HEK293 (cell line): ENCODE data around the gene PRCP.

ENCODE experiments used
- CTCF ChIA-PET: fragments of 350-600 bp; formaldehyde crosslinking; extraction: SDS; loops from one replicate; lab custom pipeline; 2021; ENCODE audit warnings: antibody characterized with exemption; lab: Yijun Ruan, JAX
- POLR2A ChIA-PET: fragments of 300-600 bp; formaldehyde crosslinking; extraction: SDS; loops from one replicate; lab custom pipeline; 2020; ENCODE audit warnings: antibody characterized with exemption, inconsistent platforms; lab: Yijun Ruan, JAX
- H3K27ac ChIP-seq: fragments of 200-500 bp; sonication (Bioruptor generic); 2 replicates; pipeline ENCODE4 v1.5.1; 2014; ENCODE audit warnings: low read depth, low read length, control low read depth, inconsistent platforms; ENCODE audit errors: extremely low read depth
- H3K36me3 ChIP-seq, 2 experiments: fragments of 200-500 bp in 1 of 2; sonication (Bioruptor generic) in 1 of 2; 1 replicate in 1 of 2; 2 replicates in 1 of 2; pipeline ENCODE4 v1.5.1; 2014 to 2017; ENCODE audit warnings: inconsistent platforms in 2 of 2, low read length in 2 of 2; ENCODE audit not compliant: control insufficient read depth in 2 of 2, insufficient read depth in 1 of 2
- H3K4me1 ChIP-seq: fragments of 200-500 bp; sonication (Bioruptor generic); 2 replicates; pipeline ENCODE4 v1.5.1; 2014; ENCODE audit warnings: mild to moderate bottlenecking, low read length, inconsistent platforms; ENCODE audit not compliant: control insufficient read depth, insufficient read depth
- H3K4me3 ChIP-seq: 2 replicates; pipeline ENCODE4 v1.5.1; 2011; ENCODE audit warnings: low read depth, mild to moderate bottlenecking, control low read depth, low read length, moderate library complexity
- H3K9me3 ChIP-seq: fragments of 200-500 bp; sonication (Bioruptor generic); 2 replicates; pipeline ENCODE4 v1.5.1; 2014; ENCODE audit warnings: low read depth, low read length, inconsistent platforms; ENCODE audit not compliant: control insufficient read depth, insufficient read depth
- EGR2 ChIP-seq: fragments of 450-650 bp; formaldehyde crosslinking; IDR thresholded peaks from 2 replicates; pipeline ENCODE4 v1.5.1; 2016; ENCODE audit warnings: low read depth, missing biosample characterization, missing genetic modification characterization
- GLIS2 ChIP-seq: fragments of 450-650 bp; formaldehyde crosslinking; IDR thresholded peaks from 2 replicates; pipeline ENCODE4 v1.5.1; 2016; ENCODE audit warnings: missing biosample characterization, missing genetic modification characterization
- HOXA7 ChIP-seq: sonication (generic); formaldehyde crosslinking; IDR thresholded peaks from 2 replicates; pipeline ENCODE4 v1.8.1; 2022; ENCODE audit warnings: missing genetic modification reagents, borderline replicate concordance
- INSM2 ChIP-seq: fragments of 450-650 bp; formaldehyde crosslinking; IDR thresholded peaks from 2 replicates; pipeline ENCODE4 v1.5.1; 2016; ENCODE audit warnings: missing biosample characterization, missing genetic modification characterization
- KLF17 ChIP-seq: fragments of 450-650 bp; formaldehyde crosslinking; IDR thresholded peaks from 2 replicates; pipeline ENCODE4 v1.5.1; 2016; ENCODE audit warnings: missing biosample characterization, missing genetic modification characterization
- OVOL3 ChIP-seq: fragments of 450-650 bp; formaldehyde crosslinking; IDR thresholded peaks from 2 replicates; pipeline ENCODE4 v1.5.1; 2016; ENCODE audit warnings: missing biosample characterization, missing genetic modification characterization
- PATZ1 ChIP-seq: fragments of 450-650 bp; formaldehyde crosslinking; IDR thresholded peaks from 2 replicates; pipeline ENCODE4 v1.5.1; 2016; ENCODE audit warnings: missing biosample characterization, missing genetic modification characterization
- PRDM6 ChIP-seq: fragments of 450-650 bp; formaldehyde crosslinking; IDR thresholded peaks from 2 replicates; pipeline ENCODE4 v1.5.1; 2017; ENCODE audit warnings: missing biosample characterization, missing genetic modification characterization
- SP2 ChIP-seq: fragments of 450-650 bp; formaldehyde crosslinking; IDR thresholded peaks from 2 replicates; pipeline ENCODE4 v1.5.1; 2016; ENCODE audit warnings: missing biosample characterization, missing genetic modification characterization
- SP7 ChIP-seq: fragments of 450-650 bp; formaldehyde crosslinking; IDR thresholded peaks from 2 replicates; pipeline ENCODE4 v1.5.1; 2016; ENCODE audit warnings: missing biosample characterization, missing genetic modification characterization
- YY1 ChIP-seq: fragments of 450-650 bp; formaldehyde crosslinking; IDR thresholded peaks from 2 replicates; pipeline ENCODE4 v1.5.1; 2018; ENCODE audit warnings: missing biosample characterization, missing genetic modification characterization
- YY2 ChIP-seq: fragments of 450-650 bp; formaldehyde crosslinking; IDR thresholded peaks from 2 replicates; pipeline ENCODE4 v1.5.1; 2016; ENCODE audit warnings: missing biosample characterization, missing genetic modification characterization
- ZBTB17 ChIP-seq: fragments of 450-650 bp; formaldehyde crosslinking; IDR thresholded peaks from 2 replicates; pipeline ENCODE4 v1.5.1; 2016; ENCODE audit warnings: missing biosample characterization, missing genetic modification characterization
- ZEB2 ChIP-seq: fragments of 450-650 bp; formaldehyde crosslinking; IDR thresholded peaks from 2 replicates; pipeline ENCODE4 v1.5.1; 2016; ENCODE audit warnings: missing biosample characterization, missing genetic modification characterization
- ZFP3 ChIP-seq: fragments of 450-650 bp; formaldehyde crosslinking; IDR thresholded peaks from 2 replicates; pipeline ENCODE4 v1.5.1; 2016; ENCODE audit warnings: low read depth, missing biosample characterization, missing genetic modification characterization
- ZNF138 ChIP-seq: fragments of 450-650 bp; formaldehyde crosslinking; IDR thresholded peaks from 2 replicates; pipeline ENCODE4 v1.5.1; 2016; ENCODE audit warnings: missing biosample characterization, missing genetic modification characterization, borderline replicate concordance
- ZNF155 ChIP-seq: fragments of 450-650 bp; formaldehyde crosslinking; IDR thresholded peaks from 2 replicates; pipeline ENCODE4 v1.5.1; 2016; ENCODE audit warnings: missing biosample characterization, missing genetic modification characterization
- ZNF202 ChIP-seq: fragments of 450-650 bp; formaldehyde crosslinking; IDR thresholded peaks from 2 replicates; pipeline ENCODE4 v1.5.1; 2016; ENCODE audit warnings: missing biosample characterization, missing genetic modification characterization, borderline replicate concordance
- ZNF23 ChIP-seq: fragments of 450-650 bp; formaldehyde crosslinking; IDR thresholded peaks from 2 replicates; pipeline ENCODE4 v1.5.1; 2016; ENCODE audit warnings: missing biosample characterization, missing genetic modification characterization, borderline replicate concordance
- ZNF433 ChIP-seq: fragments of 450-650 bp; formaldehyde crosslinking; IDR thresholded peaks from 2 replicates; pipeline ENCODE4 v1.5.1; 2016; ENCODE audit warnings: missing biosample characterization, missing genetic modification characterization, low read depth
- ZNF544 ChIP-seq: fragments of 450-650 bp; formaldehyde crosslinking; IDR thresholded peaks from 2 replicates; pipeline ENCODE4 v1.5.0; 2017; ENCODE audit warnings: missing biosample characterization, missing genetic modification characterization
- ZNF558 ChIP-seq: fragments of 450-650 bp; formaldehyde crosslinking; IDR thresholded peaks from 2 replicates; pipeline ENCODE4 v1.5.1; 2016; ENCODE audit warnings: missing biosample characterization, missing genetic modification characterization
- ZNF561 ChIP-seq: fragments of 450-650 bp; IDR thresholded peaks from 2 replicates; pipeline ENCODE4 v1.5.1; 2018; ENCODE audit warnings: missing biosample characterization, missing genetic modification characterization, borderline replicate concordance
- ZNF645 ChIP-seq: fragments of 450-650 bp; formaldehyde crosslinking; IDR thresholded peaks from 2 replicates; pipeline ENCODE4; 2016; ENCODE audit warnings: missing biosample characterization, missing genetic modification characterization
- ZNF660 ChIP-seq: fragments of 450-650 bp; IDR thresholded peaks from 2 replicates; pipeline ENCODE4 v1.5.1; 2018; ENCODE audit warnings: missing biosample characterization, mild to moderate bottlenecking, missing genetic modification characterization
- ZNF704 ChIP-seq: fragments of 450-650 bp; formaldehyde crosslinking; IDR thresholded peaks from 2 replicates; pipeline ENCODE4 v1.5.1; 2016; ENCODE audit warnings: missing biosample characterization, missing genetic modification characterization
- ZNF791 ChIP-seq: fragments of 450-650 bp; formaldehyde crosslinking; IDR thresholded peaks from 2 replicates; pipeline ENCODE4 v1.5.1; 2016; ENCODE audit warnings: missing biosample characterization, missing genetic modification characterization

The PRCP gene

GRCh38 chr11:82900277-82901164, at the start of gene PRCP:
PRCP (minus strand) TSS chr11:82900430; CDS start chr11:82900402, 28 bp downstream.
- ChIA-PET POLR2A (interaction anchor here (0.5 to 3.6 kb wide), 25 partner anchors 10 to 385 kb away, joined by 3 to 46 read pairs (median 3); partner anchors contain the start of genes CCDC90B, PCF11 and RAB30), CTCF (interaction anchor here (0.6 to 7.9 kb wide), 9 partner anchors 8 to 300 kb away, joined by 3 to 69 read pairs (median 3); no protein-coding TSS in a partner anchor)
- H3K36me3 ChIP-seq: no peaks in the 10 kb centered on the region
- peaks cover 4% of the 10 kb centered on the region; the same call in 1 of the 2 replicates for H3K4me1 ChIP-seq
- H3K9me3 ChIP-seq: no peaks in the 10 kb centered on the region
- peak within 1 kb of the TSS; percentile 53 for H3K4me3 ChIP-seq
- H3K27ac ChIP-seq: peak within 1 kb of the TSS; percentile 57; the same call in 1 of the 2 replicates
- no peak for TF ChIP-seq PRDM6 (tag by site-specific recombination)
- TF ChIP-seq ZNF202: no peak
- TF ChIP-seq KLF17 (tag by site-specific recombination): 0 out of 2 replicates have a peak, but pooled peaks have one; percentile 62
- no peak for TF ChIP-seq ZNF791 (tag by site-specific recombination)
- TF ChIP-seq ZNF558 (tag by site-specific recombination): no peak
- no peak; the same call in 1 of the 2 replicates for TF ChIP-seq INSM2
- peak; percentile 70 for TF ChIP-seq SP7 (tag by site-specific recombination)
- TF ChIP-seq ZNF645: no peak
- no peak for TF ChIP-seq ZNF155 (tag by site-specific recombination)
- peak; percentile 88 for TF ChIP-seq PATZ1 (tag by site-specific recombination)
- TF ChIP-seq ZEB2: peak; percentile 93
- no peak for TF ChIP-seq ZNF561 (tag by site-specific recombination)
- peak; percentile 90 for TF ChIP-seq ZBTB17 (tag by site-specific recombination)
- TF ChIP-seq ZNF433 (tag by site-specific recombination): no peak
- no peak for TF ChIP-seq ZNF544 (tag by site-specific recombination)
- peak; percentile 93 for TF ChIP-seq SP2
- no peak for TF ChIP-seq ZNF138
- no peak for TF ChIP-seq ZFP3 (tag by site-specific recombination)
- TF ChIP-seq ZNF660 (tag by site-specific recombination): no peak
- no peak for TF ChIP-seq GLIS2 (tag by site-specific recombination)
- TF ChIP-seq EGR2 (tag by site-specific recombination): peak; percentile 87
- no peak for TF ChIP-seq HOXA7 (CRISPR knock-in tag)
- no peak for TF ChIP-seq ZNF23 (tag by site-specific recombination)
- TF ChIP-seq OVOL3 (tag by site-specific recombination): peak; percentile 8; the same call in 1 of the 2 replicates
- TF ChIP-seq YY2 (tag by site-specific recombination): no peak
- no peak for TF ChIP-seq YY1 (tag by site-specific recombination)
- TF ChIP-seq ZNF704 (tag by site-specific recombination): no peak
